ENCODE measurements around the gene CD1C.
"Not testable (repeated sequence)": the region's sequence is repeated elsewhere in the genome, so short reads cannot be mapped to it uniquely, and the experiment has no call there.

CD1C gene

DNA sequence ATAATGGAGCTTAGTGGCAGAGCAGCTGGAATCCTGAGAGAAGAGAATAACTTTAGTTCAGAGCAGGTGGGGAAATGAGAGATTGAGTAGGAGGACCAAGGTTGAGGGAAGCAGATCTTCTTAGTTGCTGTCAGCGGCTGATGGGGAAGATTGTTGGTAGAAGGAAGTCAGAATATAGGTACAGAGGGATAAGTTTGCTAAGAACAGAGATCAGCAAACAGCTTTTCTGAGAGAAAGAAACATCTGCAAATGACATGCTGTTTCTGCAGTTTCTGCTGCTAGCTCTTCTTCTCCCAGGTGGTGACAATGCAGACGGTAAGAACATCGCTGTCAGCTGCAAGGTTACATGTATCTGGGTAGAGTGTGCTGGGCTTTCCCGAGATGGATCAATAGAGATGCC is at the start of gene CD1C:
TSS of gene CD1C (plus strand) at position 113 of the 400 bp plus-strand sequence. CDS start at position 255, 142 bp downstream.
- DNase-seq: no peak

GRCh38 chr1:158246650-158247049 is 43.1 kb upstream of the CD1C start:
- DNase-seq: no peak

DNA sequence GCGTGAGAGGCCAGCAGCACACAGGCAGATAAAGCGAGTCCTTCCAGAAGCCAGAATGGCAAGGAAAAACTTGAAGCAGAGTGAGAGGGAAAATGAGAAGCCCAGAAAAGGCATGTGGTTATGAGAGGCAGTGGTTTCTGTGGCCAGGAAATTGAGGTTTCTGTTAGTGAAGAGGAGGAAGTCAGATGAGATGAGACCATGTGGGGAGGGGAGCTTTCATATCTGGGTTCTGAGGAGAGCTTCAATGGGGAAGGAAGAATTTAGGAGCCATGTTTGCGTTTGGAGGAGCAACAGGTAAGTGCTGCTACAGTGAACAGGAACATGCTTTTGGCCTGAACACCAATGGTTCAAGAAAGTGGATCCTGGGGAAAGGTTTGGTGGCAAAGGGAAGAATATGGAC is 41.6 kb upstream of the CD1C start:
- DNase-seq: no peak

GRCh38 chr1:158248771-158249170 is 41.0 kb upstream of the CD1C start:
- no peak for DNase-seq

GRCh38 chr1:158249646-158250045 is 40.1 kb upstream of the CD1C start:
- no peak for DNase-seq

- no peak for DNase-seq
These were observed 38.6 kb upstream of the CD1C start for GRCh38 chr1:158251163-158251562.

- no peak for DNase-seq
These were observed 34.1 kb upstream of the CD1C start for GRCh38 chr1:158255656-158256055.

GRCh38 chr1:158256747-158257146 is 33.0 kb upstream of the CD1C start:
- not testable (repeated sequence) for DNase-seq

GRCh38 chr1:158257888-158258287 is 31.8 kb upstream of the CD1C start:
- DNase-seq: no peak

DNA sequence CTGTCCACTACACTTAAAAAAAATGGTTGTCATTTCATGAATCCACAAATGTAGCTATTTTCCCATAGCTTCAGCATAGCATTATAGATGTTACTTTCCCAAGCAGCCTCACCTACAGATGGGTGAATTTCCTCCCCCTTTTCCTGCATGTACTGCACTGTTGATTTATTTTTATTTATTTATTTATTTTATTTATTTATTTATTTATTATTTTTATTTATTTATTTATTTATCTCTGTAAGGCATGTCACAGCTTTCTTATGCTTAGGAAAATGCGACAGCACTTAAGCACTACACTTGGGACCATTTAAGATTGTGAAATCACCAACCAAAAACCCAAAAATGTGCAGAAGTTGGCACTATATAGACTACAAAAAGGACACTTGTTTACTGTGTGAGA is 30.6 kb upstream of the CD1C start:
- no peak for DNase-seq

DNA sequence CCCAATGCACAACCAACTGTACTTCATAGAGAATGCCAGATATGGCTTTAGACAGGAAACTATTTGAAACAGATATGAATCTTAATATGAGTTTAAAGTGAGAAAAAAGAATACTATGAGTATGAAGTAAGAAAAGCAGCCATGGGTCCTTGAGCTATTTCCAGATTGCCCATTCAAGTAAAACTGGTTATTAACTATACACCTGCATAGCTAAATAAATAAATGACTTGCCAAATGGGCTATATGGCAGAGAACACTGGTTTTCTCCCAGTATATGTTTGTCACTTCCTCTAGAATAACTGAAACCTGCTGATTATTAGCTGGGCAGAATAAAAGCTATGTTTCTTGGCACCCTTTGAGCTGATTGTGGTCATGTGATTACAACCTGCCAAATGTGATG is 17.0 kb upstream of the CD1C start:
- no peak for DNase-seq

GRCh38 chr1:158274797-158275196 is 14.9 kb upstream of the CD1C start:
- DNase-seq: no peak

DNA sequence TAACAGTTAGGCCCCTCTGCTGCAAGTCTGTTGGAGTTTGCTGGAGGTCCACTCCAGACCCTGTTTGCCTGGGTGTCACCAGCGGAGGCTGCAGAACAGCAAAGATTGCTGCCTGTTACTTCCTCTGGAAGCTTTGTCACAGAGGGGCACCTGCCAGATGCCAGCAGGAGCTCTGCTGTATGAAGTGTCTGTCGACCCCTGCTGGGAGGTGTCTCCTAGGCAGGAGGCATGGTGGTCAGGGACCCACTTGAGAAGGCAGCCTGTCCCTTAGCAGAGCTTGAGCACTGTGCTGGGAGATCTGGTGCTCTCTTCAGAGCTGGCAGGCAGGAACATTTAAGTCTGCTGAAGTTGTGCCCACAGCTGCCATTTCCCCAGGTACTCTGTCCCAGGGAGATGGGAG is 7.3 kb upstream of the CD1C start:
- not testable (repeated sequence) for DNase-seq

- DNase-seq: no peak
These were observed 5.8 kb upstream of the CD1C start for GRCh38 chr1:158283965-158284364.

GRCh38 chr1:158285756-158286241 is 3.9 kb upstream of the CD1C start:
- no peak for DNase-seq

DNA sequence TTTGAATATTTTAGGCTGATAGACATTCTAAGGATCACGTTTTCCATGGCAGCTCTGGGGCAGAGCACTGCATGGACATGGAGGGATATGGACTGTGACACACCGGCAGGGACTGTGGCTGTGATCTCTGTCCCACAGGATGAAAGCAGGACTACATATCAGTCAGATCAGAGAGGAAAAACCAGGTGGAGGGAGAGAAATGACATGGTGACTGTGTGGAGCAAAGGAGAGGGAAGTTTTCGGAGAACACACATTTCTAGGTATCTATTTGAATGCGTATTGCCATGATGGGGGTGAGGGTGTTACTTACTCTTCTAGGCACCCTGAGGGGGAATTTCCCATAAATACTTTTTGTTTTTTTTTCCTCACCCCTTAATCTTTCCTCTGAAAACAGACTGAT is 3.2 kb upstream of the CD1C start:
- no peak for DNase-seq

DNA sequence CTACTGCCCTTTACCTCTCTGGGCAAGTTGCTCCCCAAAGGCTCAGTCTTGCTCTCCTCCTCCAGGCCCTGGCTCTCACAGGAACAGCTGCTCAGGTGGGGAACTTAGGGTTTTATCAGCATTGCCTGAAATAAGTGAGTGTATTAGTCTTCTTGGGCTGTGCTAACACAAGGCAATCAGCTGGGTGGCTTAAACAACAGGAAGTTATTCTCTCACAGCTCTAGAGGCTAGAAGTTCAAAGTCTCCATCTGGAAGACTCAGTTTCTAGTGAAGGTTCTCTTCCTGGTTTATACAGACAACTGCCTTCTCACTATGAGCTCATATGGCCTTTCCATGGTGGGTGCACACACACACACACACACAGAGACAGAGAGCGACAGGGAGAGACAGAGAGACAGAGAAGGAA is 2.8 kb upstream of the CD1C start:
- DNase-seq: no peak

DNA sequence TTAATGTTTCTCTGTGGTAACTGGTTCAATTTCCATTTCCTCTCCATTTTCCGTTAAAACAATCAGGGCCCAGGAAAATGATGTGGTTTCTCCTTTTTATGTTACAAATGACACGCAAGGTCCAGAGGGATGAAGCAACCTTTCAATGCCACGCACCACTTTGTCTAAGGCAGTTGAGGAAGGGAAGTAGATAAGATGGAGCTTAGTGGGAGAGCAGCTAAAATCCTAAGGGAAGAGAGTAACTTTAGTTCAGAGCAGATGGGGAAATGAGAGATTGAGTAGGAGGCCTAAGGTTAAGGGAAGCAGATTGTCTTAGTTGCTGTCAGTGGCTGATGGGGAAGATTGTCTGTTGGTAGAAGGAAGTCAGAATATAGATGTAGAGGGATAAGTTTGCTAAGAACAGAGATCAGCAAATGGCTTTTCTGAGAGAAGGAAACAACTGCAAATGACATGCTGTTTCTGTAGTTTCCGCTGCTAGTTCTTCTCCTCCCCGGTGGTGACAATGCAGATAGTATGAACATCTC is 660 bp downstream of the CD1C start:
- no peak for DNase-seq

DNA sequence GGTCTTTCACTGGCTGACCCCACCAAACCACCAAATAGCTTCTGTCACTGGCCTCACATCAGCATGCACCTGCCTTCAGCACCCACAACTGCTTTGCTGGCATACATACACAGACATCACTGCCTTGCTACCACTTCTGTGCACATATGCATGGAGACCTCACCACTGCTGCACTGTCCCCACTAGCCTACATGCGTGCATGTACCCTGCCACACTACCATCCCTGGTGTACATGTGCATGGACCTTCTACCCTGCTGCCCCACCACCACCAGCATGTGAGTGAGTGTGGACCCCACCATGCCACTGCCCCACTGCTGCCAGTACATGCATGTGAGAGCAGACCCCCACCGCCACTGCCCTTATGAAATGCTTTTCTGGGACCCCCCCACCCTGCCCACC is 6.1 kb downstream of the CD1C start:
- no peak for DNase-seq

GRCh38 chr1:158310623-158311022 is 20.9 kb downstream of the CD1C start:
- no peak for DNase-seq

DNA sequence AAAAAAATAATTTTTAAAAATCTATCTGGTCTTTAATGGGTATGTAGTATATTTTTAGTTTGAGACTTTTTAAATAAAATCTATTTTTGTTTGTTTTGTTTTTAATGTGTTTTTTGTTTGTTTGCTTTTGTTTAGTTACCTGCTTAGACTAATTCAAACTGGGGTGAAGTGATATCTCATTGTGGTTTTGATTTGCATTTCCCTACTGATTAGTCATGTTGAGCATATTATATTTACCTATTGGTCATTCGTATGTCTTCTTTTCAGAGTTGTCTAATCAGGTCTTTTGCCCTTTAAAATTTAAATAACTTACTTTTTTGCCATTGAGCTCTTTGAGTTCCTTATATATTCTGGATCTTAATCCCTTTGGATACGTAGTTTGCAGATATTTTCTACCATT is 21.3 kb downstream of the CD1C start:
- DNase-seq: no peak

GRCh38 chr1:158323866-158324265 is 34.1 kb downstream of the CD1C start:
- no peak for DNase-seq

GRCh38 chr1:158324395-158324794 is 34.7 kb downstream of the CD1C start:
- DNase-seq: no peak

- DNase-seq: no peak
These were observed 37.8 kb downstream of the CD1C start for GRCh38 chr1:158327481-158327880.

DNA sequence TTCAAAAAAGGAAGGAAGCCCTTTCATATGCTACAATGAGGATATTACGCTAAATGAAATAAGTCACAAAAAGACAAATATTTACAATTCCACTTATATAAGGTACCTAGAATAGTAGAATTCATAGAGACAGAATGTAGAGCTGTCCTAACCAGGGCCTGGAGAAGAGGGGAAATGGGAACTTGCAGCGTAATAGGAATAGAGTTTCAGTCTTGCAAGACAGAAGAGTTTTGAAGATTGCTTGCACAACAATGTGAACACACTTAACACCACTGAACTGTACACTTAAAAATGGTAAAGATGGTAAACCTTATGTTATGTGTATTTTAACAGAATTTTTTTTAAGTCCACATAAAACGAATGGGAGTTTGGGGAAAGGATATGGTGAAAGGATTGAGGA is 38.7 kb downstream of the CD1C start:
- DNase-seq: no peak

- no peak for DNase-seq
These were observed 39.6 kb downstream of the CD1C start for GRCh38 chr1:158329300-158329699.

Data from islet precursor cell (in vitro differentiated cells).